GM19238 (cell line): ENCODE measurements around the gene CCDC180.
"Not testable (repeated sequence)": the region's sequence is repeated elsewhere in the genome, so short reads cannot be mapped to it uniquely, and the experiment has no call there.

Experiments used
- DNase-seq: peaks from one replicate; pipeline ENCODE4 v3.0.0; 2011; ENCODE audit warnings: low spot score; ENCODE audit not compliant: insufficient read length

The CCDC180 gene

GRCh38 chr9:97310896-97311295 lies 3.4 kb downstream of the CCDC180 start:
- DNase-seq, result no peak

- DNase-seq, result no peak
Observed at GRCh38 chr9:97311798-97312500, 4.5 kb downstream of the CCDC180 start.

- DNase-seq, result no peak
Observed at GRCh38 chr9:97312556-97312955, 5.1 kb downstream of the CCDC180 start.

GRCh38 chr9:97313243-97313642 lies 5.8 kb downstream of the CCDC180 start:
- no peak for DNase-seq

GRCh38 chr9:97313746-97314145 lies 6.3 kb downstream of the CCDC180 start:
- DNase-seq, result no peak

- DNase-seq, result no peak
Observed at GRCh38 chr9:97314503-97314902, 7.0 kb downstream of the CCDC180 start.

GRCh38 chr9:97315550-97315949 lies 8.1 kb downstream of the CCDC180 start:
- DNase-seq, result no peak

GRCh38 chr9:97316904-97317303 lies 9.4 kb downstream of the CCDC180 start:
- DNase-seq, result no peak

GRCh38 chr9:97318433-97318832 lies 11.0 kb downstream of the CCDC180 start:
- no peak for DNase-seq

GRCh38 chr9:97319395-97319794 lies 11.9 kb downstream of the CCDC180 start:
- no peak for DNase-seq

- DNase-seq, result no peak
Observed at GRCh38 chr9:97320080-97320642, 12.7 kb downstream of the CCDC180 start.

GRCh38 chr9:97321251-97321650 lies 13.8 kb downstream of the CCDC180 start:
- DNase-seq, result no peak

GRCh38 chr9:97321691-97322090 lies 14.2 kb downstream of the CCDC180 start:
- DNase-seq, result no peak

- DNase-seq, result no peak
Observed at GRCh38 chr9:97322105-97322504, 14.6 kb downstream of the CCDC180 start.

- DNase-seq, result no peak
Observed at GRCh38 chr9:97324954-97325353, 17.5 kb downstream of the CCDC180 start.

GRCh38 chr9:97327562-97327961 lies 20.1 kb downstream of the CCDC180 start:
- DNase-seq, result no peak

GRCh38 chr9:97332993-97333392 lies 25.5 kb downstream of the CCDC180 start:
- DNase-seq, result no peak

GRCh38 chr9:97335622-97336021 lies 28.2 kb downstream of the CCDC180 start:
- DNase-seq, result not testable (repeated sequence)

GRCh38 chr9:97348871-97349270 lies 41.4 kb downstream of the CCDC180 start:
- DNase-seq, result no peak

- no peak for DNase-seq
Observed at GRCh38 chr9:97349400-97349799, 41.9 kb downstream of the CCDC180 start.

GRCh38 chr9:97354637-97355036 lies 47.2 kb downstream of the CCDC180 start:
- DNase-seq, result no peak

- DNase-seq, result no peak
Observed at GRCh38 chr9:97357056-97357455, 49.6 kb downstream of the CCDC180 start.
